Sigmoid colon (tissue), 4 donors: ENCODE measurements around the gene TPRX1.

Source experiments
- POLR2A ChIP-seq, 2 donors: fragments of 450-650 bp; IDR thresholded peaks; one replicate each; pipeline ENCODE4 v1.6.1; 2016; ENCODE audit warnings: antibody characterized with exemption in 2 of 2, mild to moderate bottlenecking in 2 of 2, moderate library complexity in 2 of 2
- POLR2AphosphoS5 ChIP-seq, 4 donors: sonication (generic); formaldehyde crosslinking; IDR thresholded peaks; one replicate each; pipeline ENCODE4 v1.6.1; 2017; ENCODE audit warnings: antibody characterized with exemption in 4 of 4
- TF ChIP-seq, protein P1 (sequence below), 4 experiments: fragments of 450-650 bp in 3 of 4; fragments of 200-600 bp in 1 of 4; IDR thresholded peaks; one replicate each; pipeline ENCODE4 v1.5.1; 2016 to 2019; ENCODE audit warnings: antibody characterized with exemption in 4 of 4, mild to moderate bottlenecking in 3 of 4, moderate library complexity in 2 of 4

DNA sequence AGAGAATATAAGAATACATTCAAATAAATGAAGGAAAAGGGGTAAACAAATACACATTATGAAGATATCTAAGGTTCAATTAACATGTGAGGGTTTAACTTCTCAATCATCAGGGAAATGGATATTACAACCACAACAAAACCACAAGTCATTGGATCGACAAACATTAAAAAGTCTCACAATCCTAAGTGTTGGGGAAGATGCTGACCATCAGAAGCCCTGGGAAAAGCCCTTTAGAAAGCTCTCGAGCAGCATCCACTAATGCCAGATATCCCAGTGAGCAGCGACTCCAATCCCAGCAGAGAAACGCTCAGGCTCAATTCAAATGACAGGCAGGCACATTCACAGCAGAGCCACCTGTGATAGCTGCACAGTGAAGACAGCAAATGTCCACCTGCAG, 3.1 kb downstream of the TPRX1 start:
- TF ChIP-seq POLR2AphosphoS5 (IDR thresholded peaks at IDR 0.05) (no peak), POLR2A (IDR thresholded peaks at IDR 0.05) (no peak)
- TF ChIP-seq, protein P1, sequence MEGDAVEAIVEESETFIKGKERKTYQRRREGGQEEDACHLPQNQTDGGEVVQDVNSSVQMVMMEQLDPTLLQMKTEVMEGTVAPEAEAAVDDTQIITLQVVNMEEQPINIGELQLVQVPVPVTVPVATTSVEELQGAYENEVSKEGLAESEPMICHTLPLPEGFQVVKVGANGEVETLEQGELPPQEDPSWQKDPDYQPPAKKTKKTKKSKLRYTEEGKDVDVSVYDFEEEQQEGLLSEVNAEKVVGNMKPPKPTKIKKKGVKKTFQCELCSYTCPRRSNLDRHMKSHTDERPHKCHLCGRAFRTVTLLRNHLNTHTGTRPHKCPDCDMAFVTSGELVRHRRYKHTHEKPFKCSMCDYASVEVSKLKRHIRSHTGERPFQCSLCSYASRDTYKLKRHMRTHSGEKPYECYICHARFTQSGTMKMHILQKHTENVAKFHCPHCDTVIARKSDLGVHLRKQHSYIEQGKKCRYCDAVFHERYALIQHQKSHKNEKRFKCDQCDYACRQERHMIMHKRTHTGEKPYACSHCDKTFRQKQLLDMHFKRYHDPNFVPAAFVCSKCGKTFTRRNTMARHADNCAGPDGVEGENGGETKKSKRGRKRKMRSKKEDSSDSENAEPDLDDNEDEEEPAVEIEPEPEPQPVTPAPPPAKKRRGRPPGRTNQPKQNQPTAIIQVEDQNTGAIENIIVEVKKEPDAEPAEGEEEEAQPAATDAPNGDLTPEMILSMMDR (IDR thresholded peaks at IDR 0.05) = no peak
